Colon (tissue), 2 donors: ENCODE data around the gene BET1.

Source experiments
- FAIRE-seq: peaks from 2 replicates; lab custom pipeline; 2012; peaks lifted over from hg19 to GRCh38; lab: Jason Lieb, UNC
- donor health status: control.
- donor health status: control.

BET1 gene

GRCh38 chr7:94011714-94012353, 7.7 kb upstream of the BET1 start:
- FAIRE-seq = no peak

- no peak for FAIRE-seq
These were observed 4.4 kb upstream of the BET1 start for GRCh38 chr7:94008537-94008936.

DNA sequence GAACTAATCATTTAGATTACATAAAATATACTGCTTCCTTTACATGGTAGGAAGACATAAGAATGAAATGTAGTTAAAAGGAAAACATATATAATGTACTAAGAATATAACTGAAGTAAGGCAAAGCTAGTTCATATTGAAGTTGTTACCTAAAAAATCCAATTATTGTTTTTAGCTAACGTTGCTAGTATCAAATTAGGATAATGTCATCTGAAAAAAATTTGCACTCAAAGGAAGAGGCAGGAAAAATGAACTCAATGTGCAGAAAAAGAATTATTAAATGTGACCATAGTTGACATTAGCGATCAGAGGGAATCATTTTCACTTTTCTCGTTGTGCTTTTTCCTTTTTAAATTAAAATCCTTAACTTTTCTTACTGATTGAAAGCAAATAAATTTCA, 1.6 kb upstream of the BET1 start:
- FAIRE-seq = no peak

DNA sequence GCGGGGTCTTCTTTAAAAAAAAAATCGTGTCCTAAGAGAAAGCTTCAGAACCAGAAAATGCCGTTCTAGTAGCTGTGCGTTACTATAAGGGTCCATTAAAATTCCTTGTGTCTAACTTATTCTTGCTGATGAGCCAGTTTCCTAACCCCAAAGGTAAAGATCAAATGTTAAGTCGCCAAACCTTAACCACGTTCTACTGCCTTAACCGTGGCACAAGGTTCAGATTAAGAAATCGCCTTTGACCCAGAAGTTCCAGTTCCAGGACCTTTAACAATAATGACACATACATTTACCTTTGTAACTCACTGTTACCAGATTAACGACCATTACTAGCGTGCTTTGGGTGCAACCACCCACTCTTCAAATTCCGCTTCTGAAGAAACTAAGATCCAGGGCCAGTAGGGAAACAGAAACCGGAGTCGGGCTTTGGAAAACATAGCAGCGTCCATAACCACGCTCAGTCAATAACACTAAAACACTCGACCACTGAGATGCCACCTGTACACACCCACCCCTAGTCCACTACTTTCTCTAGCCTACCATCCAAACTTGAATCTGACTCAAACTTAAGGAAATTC, 620 bp downstream of the BET1 start:
- no peak for FAIRE-seq

DNA sequence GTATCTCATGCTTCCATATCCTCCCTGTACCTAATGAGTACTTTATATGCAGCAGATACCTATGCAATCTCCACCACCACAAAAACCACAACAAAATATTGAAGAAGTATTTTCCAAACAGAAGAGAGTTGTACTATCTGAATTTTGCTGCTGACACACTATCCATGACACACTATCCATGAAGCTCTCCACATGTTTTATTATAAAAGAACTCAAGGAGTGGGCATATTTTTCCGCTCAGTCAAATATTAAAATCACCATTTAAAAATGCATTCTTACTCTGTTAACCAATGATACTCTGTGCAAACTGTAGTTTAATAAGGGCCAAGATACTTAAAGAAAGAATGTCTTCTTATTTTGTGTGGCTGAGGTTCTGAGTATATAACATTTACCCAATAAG, 2.8 kb downstream of the BET1 start:
- FAIRE-seq = no peak

GRCh38 chr7:93997868-93998267, 6.3 kb downstream of the BET1 start:
- no peak for FAIRE-seq

DNA sequence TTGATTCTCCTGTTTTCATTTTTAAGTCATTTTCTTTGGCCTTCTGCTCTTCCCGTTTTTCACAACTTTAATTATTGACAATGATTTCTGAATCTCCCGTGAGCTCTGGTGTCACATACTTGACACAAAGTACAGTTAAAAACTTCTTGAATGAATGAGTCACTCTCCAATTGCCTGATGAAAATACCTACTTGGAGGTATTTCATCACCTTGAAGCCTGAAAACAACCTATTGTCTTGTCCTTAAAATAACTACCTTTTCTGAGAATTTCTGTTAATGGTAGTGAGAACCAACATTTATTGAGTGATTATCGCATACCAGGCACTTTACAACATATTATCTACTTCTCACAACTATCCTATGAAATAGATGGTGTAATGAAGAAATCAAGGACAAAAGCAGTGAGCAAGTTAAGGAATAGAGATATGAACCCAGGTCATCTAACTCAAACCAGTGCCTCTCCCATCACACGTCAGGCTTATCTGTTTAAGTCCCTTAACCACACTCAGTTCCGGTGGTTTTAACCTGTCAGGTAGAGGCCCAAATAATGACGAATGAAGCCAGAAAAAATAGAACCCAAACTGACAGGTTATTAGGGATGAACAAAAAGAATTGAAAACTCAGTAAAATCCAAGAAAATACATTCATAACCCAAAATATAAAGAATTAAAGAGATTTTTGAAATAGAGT, 11.6 kb downstream of the BET1 start:
- no peak for FAIRE-seq

GRCh38 chr7:93987297-93987696, 16.9 kb downstream of the BET1 start:
- no peak for FAIRE-seq

- no peak for FAIRE-seq
These were observed 19.1 kb downstream of the BET1 start for GRCh38 chr7:93985101-93985500.

DNA sequence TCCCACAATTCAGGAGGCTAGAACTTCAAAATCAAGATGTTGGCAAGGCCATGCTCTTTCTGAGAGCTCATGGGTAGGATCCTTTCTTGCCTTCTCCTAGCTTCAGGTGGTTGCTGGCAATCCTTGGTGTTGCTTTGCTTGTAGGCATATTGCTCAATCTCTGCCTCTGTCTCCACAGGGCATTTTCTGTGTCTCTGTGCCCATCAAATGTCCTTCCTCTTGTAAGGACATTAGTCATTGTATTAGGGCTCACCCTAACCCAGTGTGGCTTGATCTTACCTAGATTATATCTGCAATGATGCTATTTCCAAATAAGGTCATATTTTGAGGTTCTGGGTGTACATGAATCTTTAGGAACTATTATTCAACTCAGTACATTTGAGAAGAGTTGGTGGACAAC, 20.1 kb downstream of the BET1 start:
- no peak for FAIRE-seq

DNA sequence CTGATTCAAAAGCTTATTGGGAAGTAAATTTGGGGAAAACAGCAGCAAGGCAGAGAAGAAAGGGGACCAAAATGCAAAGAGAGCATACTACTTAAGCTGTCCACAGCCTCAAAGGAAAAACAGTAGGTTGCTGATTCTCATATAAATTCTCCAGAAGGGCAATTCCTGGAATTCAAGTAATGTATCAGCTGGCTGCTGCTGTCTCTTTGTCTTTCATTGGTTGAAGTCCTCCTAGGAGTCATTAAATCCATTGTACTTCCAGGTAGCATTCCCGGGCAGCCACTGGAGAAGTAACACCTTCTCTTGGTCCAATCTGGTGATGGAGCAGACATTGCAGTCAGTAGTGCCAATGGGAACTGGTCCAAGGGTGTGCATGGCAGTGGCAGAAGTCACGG, 22.7 kb downstream of the BET1 start:
- no peak for FAIRE-seq

GRCh38 chr7:93980744-93981479, 23.2 kb downstream of the BET1 start:
- FAIRE-seq = no peak

DNA sequence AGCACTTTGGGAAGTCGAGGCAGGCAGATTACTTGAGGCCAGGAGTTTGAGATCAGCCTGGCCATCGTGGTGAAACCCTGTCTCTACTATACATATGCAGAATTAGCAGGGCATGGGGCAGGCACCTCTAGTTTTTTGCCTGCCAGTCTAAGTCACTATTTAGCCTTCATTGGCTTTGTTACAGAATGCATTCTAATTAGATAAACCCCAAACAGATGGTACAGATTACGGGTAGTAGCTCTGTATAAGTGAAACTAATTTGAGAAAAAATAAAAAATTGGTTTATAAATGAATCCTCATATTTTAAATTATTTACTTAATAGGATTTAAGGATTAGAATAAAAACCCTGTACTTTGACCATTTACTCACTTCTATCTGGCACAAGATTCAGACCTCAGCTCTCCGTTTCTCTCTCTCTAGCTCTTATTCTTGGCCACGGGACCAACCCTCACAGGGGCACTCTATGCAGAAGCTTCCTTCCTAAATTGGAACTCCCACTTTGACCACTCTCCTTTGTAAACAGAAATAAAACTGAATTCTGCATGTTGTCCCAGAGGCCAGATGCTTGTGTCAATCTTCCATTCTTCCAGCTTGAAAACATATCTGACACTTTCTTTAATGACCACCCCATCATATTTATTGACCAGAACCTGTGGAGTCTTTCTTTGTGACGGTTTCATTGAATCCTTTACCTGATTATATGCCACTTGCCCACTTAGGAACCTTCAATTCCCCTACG, 26.8 kb downstream of the BET1 start:
- no peak for FAIRE-seq

GRCh38 chr7:93973134-93973533, 31.0 kb downstream of the BET1 start:
- FAIRE-seq = no peak

DNA sequence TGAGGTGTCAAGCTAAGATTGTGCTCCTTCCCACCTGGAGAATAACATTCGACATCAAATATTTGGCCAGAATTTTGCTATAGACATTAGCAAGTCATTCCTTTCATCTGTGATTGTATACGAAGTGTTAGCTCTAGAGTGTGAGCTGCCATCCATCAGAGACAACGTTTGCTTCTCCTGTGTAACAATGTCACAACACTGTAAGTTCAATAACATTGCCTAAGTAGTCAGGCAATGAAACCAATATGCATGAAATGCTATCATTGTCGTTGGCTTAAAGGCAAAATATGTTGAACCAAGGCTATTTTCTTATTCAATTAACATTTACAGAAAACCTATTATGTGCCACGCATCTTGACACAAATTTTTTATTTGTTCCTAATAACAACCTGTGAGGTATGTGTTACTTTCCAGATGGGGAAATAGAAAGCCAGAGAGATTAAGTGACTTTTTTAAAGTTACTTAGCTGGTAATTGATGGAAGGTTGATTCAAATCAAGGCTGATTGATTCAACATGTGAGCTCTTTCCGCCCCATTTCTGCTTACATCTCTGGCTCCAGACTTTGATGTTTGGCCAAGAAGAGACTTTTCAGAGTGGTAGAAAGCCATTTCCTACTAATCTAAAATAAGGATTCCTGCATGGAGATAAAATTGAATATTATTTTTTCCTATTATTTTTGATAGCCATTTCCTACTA, 32.0 kb downstream of the BET1 start:
- FAIRE-seq = no peak

- FAIRE-seq = no peak
These were observed 35.1 kb downstream of the BET1 start for GRCh38 chr7:93968911-93969620.

DNA sequence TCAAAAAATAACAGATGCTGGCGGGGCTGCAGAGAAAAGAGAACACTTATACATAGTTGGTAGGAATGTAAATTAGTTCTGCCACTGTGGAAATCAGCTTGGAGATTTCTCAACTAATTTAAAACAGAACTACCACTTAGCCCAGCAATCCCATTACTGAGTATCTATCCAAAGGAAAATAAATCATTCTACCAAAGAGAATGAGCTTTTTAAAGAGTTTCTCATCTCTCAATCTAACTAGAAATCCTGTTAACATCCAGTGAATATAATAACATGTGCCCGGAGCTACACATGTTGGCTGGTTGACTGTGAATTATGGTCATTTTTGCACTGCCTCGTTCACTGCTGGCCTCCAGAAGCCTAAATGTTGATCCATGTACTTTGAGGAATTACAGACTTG, 39.3 kb downstream of the BET1 start:
- no peak for FAIRE-seq

- no peak for FAIRE-seq
These were observed 39.9 kb downstream of the BET1 start for GRCh38 chr7:93964262-93964661.

DNA sequence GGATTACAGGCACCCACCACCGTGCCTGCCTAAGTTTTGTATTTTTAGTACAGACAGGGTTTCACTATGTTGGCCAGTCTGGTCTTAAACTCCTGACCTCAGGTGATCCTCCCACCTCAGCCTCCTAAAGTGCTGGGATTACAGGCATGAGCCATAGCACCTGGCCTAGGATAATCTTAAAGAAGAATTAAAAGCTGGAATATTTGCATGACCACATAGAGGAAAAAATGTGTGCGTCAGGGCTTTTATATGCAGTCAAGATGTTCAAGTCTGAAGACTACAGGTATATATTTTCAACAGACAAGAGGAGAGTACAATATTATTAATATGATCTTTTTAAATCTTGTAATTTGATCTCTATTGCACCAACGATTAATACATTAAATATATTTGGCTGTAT, 43.2 kb downstream of the BET1 start:
- FAIRE-seq = no peak

DNA sequence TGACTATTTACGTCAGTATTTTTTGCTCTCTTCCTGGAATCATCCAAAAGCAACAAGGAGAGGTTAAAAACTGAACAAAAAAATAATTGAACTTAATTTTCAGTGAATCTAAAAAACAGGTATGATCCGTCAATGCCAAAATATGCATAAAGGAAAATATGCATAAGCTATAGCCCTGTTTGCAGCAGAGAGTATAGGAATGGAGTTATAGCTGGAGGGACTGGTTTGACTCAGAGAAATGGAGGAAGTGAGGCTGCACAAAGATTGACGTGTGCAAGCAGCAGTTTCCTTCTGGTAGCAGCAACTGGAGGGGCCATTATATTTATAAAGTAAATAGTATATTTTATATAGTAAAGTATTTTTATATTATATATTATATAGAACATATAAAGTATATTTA, 45.5 kb downstream of the BET1 start:
- FAIRE-seq = no peak

- no peak for FAIRE-seq
These were observed 45.9 kb downstream of the BET1 start for GRCh38 chr7:93958216-93958615.
